AG10803 (cell line): ENCODE data around the gene NSMCE1.
A peak's percentile ranks its signal among the peaks of the same experiment; 100 is the strongest.

ENCODE experiments used
- DNase-seq: peaks from one replicate; pipeline ENCODE4 v3.0.0; 2010; ENCODE audit warnings: low read depth
- H3K4me3 ChIP-seq: 2 replicates; pipeline ENCODE4 v1.5.1; 2011; ENCODE audit warnings: mild to moderate bottlenecking, low read length, control low read depth
- TF ChIP-seq, protein P1 (sequence below): conservative IDR thresholded peaks from 2 replicates; pipeline ENCODE4 v1.5.1; 2011; ENCODE audit warnings: mild to moderate bottlenecking, low read length, control low read depth, inconsistent platforms

Gene NSMCE1

DNA sequence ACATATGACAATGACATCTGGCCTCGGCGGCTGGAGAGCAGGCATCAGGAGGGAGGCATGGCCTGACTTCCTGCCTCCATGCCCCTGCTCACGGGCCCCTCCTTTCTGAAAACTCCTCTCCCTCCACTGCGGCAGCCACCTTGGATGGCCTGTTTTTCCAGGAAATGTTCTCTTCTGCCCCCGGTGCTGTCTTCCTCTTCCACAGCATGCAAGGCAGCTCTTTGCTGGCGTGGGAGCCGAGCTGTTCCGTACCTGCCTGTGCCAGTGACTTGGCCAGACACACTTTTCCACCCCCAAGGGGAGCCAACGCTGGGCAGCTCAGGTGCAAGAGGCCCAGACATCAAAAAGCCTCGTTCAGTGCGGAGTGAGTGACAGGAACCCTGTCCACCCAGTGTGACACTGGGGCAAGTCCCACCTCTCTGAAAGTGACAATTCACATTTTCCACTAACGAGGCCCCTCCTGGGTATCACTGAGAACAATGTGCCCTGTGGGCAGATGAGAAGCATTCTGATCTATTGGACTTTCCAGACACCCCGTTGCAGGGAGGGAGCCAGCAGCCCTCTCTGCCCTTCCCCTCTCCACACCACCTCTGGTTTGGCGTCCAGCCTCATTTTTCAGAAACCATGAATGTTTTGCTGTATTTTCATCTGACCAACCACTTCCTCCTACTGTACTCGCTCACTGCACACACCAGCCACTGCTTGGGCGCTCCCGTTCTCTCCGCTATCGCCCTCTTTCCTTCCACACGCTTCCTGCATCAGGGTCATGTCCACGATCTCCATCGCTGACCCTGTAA, 31.2 kb downstream of the NSMCE1 start:
- peak; percentile 38 for DNase-seq
- TF ChIP-seq, protein P1, sequence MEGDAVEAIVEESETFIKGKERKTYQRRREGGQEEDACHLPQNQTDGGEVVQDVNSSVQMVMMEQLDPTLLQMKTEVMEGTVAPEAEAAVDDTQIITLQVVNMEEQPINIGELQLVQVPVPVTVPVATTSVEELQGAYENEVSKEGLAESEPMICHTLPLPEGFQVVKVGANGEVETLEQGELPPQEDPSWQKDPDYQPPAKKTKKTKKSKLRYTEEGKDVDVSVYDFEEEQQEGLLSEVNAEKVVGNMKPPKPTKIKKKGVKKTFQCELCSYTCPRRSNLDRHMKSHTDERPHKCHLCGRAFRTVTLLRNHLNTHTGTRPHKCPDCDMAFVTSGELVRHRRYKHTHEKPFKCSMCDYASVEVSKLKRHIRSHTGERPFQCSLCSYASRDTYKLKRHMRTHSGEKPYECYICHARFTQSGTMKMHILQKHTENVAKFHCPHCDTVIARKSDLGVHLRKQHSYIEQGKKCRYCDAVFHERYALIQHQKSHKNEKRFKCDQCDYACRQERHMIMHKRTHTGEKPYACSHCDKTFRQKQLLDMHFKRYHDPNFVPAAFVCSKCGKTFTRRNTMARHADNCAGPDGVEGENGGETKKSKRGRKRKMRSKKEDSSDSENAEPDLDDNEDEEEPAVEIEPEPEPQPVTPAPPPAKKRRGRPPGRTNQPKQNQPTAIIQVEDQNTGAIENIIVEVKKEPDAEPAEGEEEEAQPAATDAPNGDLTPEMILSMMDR: no peak
- H3K4me3 ChIP-seq: no peak overlapping the region

DNA sequence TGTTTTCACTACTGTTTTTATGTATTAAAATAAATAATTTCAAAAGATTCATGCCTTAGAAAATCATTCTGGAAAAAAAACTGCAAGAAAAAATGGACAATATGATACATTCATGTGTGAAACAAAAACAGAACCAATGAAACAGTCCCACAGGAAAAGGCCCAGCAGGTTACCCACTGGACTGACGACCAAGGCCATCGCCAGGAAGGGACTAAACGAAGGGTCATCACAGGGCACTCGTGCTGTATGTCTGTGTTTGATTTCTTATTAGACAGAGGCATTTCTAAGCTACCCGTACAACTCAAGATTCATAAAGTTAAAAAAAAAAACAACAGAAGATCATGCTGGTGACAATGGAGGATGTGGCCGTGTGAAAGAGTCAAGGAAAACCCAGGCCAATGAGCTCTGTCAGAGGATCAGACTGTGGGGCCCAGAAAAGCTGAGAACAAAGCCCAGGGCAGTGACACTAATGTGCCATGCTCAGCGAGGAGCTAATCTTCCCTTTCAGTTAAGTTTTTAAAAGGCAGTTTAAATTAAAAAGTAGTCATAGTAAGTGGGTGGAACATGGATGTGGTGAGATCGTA, 31.8 kb downstream of the NSMCE1 start:
- TF ChIP-seq, protein P1: no peak
- H3K4me3 ChIP-seq: no peak overlapping the region
- DNase-seq: no peak

DNA sequence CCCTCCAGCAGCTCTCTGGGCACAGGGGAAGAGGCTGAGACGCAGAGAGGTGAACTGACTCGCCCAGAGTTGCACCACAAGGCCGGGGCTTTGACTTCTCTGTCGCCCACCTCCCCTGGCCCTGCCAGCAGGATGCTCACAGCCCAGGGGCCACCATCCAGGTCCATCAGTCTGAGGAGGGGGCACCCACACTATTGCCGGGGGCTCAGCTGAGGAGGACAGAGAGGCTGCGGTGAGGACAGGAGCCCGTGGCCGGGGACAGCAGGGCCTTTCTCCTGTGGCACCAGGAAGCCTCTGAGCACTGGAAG, 32.7 kb downstream of the NSMCE1 start:
- TF ChIP-seq, protein P1: no peak
- DNase-seq: no peak
- no peak overlapping the region for H3K4me3 ChIP-seq

DNA sequence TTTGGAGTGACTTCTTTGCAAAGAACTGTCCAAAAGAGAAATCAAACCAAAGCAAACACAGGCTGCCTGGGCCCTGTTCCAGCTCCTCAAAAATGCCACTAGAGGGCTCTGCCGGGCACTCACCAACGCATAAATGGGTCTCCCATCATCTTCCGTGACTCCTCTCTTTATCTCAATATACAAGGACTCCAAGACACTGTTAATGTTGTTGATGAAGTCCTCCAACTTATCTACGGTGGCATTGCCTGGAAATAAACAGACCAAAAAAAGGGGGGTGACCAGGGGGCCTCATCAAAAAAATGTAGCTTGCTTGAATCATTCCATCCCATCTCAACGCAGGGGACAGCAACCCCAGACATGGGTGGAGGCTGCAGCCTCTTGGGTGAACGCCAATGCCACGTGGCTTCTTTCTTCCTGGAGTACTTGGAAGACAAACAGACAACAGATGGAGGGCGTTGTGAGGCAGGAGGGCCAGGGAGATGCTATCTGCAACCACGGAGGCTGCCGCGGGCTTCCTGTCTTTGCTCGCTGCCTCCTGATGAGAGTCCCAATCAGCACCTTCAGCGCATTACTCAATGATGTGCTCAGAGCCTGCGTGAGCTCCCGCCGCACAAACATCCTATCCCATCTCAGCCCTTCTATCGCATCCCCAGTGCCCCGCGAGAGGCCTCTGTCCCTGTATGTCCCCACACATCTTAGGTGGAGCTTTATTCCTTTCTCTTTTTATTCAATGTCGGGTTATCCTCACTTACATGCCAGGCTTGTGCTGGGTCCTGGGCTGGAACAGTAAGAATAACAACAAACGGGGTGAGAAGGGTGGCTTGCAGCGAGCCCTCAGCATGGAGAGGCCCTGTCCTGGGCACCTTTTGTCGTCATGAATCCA, 33.3 kb downstream of the NSMCE1 start:
- H3K4me3 ChIP-seq: no peak overlapping the region; the same call in 1 of the 2 replicates
- TF ChIP-seq, protein P1: peak; percentile 87
- DNase-seq: peak; percentile 91

DNA sequence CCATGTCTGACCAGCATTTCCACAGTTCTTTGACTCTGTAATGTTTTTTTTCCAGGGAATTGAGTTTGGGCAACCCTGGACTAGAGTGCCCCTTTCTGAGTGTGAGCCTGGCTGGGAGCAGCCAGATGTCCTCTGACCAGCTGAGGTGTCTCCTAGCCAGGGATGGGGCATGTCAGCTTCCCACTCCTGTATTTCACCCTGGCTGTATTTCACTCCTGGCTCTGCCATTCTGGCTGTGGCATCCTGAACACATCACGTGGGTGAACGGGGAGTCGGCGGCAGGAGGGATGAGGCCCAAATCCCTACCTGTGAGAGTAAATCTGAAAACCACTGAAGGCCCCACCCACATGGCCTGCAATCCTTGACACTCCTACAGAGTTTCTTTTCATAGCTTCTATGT, 34.0 kb downstream of the NSMCE1 start:
- no peak overlapping the region for H3K4me3 ChIP-seq
- DNase-seq: no peak
- TF ChIP-seq, protein P1: no peak

DNA sequence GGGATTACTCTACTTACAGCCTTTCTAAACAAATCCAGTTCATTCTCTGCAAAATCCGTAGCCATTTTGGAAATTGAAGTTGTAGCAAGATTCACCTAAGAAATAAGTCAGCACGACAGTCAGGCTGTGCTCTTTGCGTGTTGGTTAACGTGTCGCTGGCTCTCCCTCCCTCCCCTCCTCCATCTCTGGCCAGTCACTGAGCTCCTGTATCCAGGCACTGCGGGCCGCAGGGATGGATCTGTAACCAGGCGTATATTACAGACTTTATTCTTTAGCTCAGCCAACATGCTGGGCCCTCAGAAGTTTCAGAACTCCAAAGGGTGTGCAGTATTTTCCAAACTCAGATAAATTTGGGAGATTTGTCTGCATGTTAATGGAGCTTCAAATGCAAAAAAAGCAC, 34.4 kb downstream of the NSMCE1 start:
- no peak for DNase-seq
- TF ChIP-seq, protein P1: no peak
- H3K4me3 ChIP-seq: no peak overlapping the region
